Measurements from ENCODE around the gene C19orf44.

The C19orf44 gene

GRCh38 chr19:16518061-16518460 lies 21.9 kb downstream of the C19orf44 start:
- no peak for DNase-seq (ENCODE audit: low read depth in 3 of 3)

- DNase-seq (ENCODE audit: low read depth in 3 of 3): no peak
Measured at GRCh38 chr19:16518483-16519229, 22.5 kb downstream of the C19orf44 start.

GRCh38 chr19:16519230-16519687 lies 23.1 kb downstream of the C19orf44 start:
- no peak for DNase-seq (ENCODE audit: low read depth in 3 of 3)

- DNase-seq (ENCODE audit: low read depth in 3 of 3): no peak
Measured at GRCh38 chr19:16520074-16520973, 24.1 kb downstream of the C19orf44 start.

- no peak for DNase-seq (ENCODE audit: low read depth in 3 of 3)
Measured at GRCh38 chr19:16520986-16521624, 24.9 kb downstream of the C19orf44 start.

GRCh38 chr19:16521715-16522289 lies 25.6 kb downstream of the C19orf44 start:
- DNase-seq (ENCODE audit: low read depth in 3 of 3): no peak

GRCh38 chr19:16522559-16523377 lies 26.6 kb downstream of the C19orf44 start:
- no peak for DNase-seq (ENCODE audit: low read depth in 3 of 3)

GRCh38 chr19:16524991-16525734 lies 29.0 kb downstream of the C19orf44 start:
- no peak for DNase-seq (ENCODE audit: low read depth in 3 of 3)

GRCh38 chr19:16525751-16526481 lies 29.7 kb downstream of the C19orf44 start:
- no peak for DNase-seq (ENCODE audit: low read depth in 3 of 3)

GRCh38 chr19:16527334-16527935 lies 31.2 kb downstream of the C19orf44 start:
- DNase-seq (ENCODE audit: low read depth in 3 of 3): no peak

GRCh38 chr19:16527971-16528521 lies 31.9 kb downstream of the C19orf44 start:
- DNase-seq (ENCODE audit: low read depth in 3 of 3): no peak

GRCh38 chr19:16529466-16530144 lies 33.4 kb downstream of the C19orf44 start:
- DNase-seq (ENCODE audit: low read depth in 3 of 3): no peak

- DNase-seq (ENCODE audit: low read depth in 3 of 3): no peak
Measured at GRCh38 chr19:16530540-16531379, 34.6 kb downstream of the C19orf44 start.

GRCh38 chr19:16531380-16531669 lies 35.1 kb downstream of the C19orf44 start:
- DNase-seq (ENCODE audit: low read depth in 3 of 3): no peak

GRCh38 chr19:16532440-16533234 lies 36.4 kb downstream of the C19orf44 start:
- DNase-seq (ENCODE audit: low read depth in 3 of 3): no peak

- DNase-seq (ENCODE audit: low read depth in 3 of 3): no peak
Measured at GRCh38 chr19:16535381-16535780, 39.2 kb downstream of the C19orf44 start.

- DNase-seq (ENCODE audit: low read depth in 3 of 3): no peak
Measured at GRCh38 chr19:16536130-16536529, 39.9 kb downstream of the C19orf44 start.
